Natural killer cell (primary cell): ENCODE measurements around the gene SERPINA3. TPM values are rescaled to one million over a fixed set of nuclear protein-coding genes. Genes with fewer than 3 reads are reported as not detected.
"Not testable (repeated sequence)": the region's sequence is repeated elsewhere in the genome, so short reads cannot be mapped to it uniquely, and the experiment has no call there.

ENCODE experiments used
- ATAC-seq, 3 donors: fragments of 150-1000 bp in 2 of 3; fragments of 200-7000 bp in 1 of 3; cut with Tn5 transposase; 1 replicate in 1 of 3; 2 replicates in 2 of 3; pipeline ENCODE4 v1.10.0; 2021; ENCODE audit warnings: mild to moderate bottlenecking in 2 of 3, moderate library complexity in 2 of 3
- DNase-seq, 2 donors: peaks; one replicate each; pipeline versions ENCODE4 v3.0.0 to v3.0.0-alpha.2; 2013 to 2021; ENCODE audit warnings: mixed read lengths in 1 of 2
- H3K27ac ChIP-seq: one replicate; pipeline ENCODE4 v1.5.1; 2013; ENCODE audit warnings: mild to moderate bottlenecking, low read length
- H3K27me3 ChIP-seq: one replicate; pipeline ENCODE4 v1.6.1; 2013; ENCODE audit warnings: low read length; ENCODE audit not compliant: control insufficient read depth, insufficient read depth
- H3K36me3 ChIP-seq: one replicate; pipeline ENCODE4 v1.6.1; 2013; ENCODE audit warnings: low read length; ENCODE audit not compliant: control insufficient read depth, insufficient read depth
- H3K4me1 ChIP-seq: one replicate; pipeline ENCODE4 v1.6.1; 2013; ENCODE audit warnings: low read length; ENCODE audit not compliant: control insufficient read depth, insufficient read depth
- H3K4me3 ChIP-seq: one replicate; pipeline ENCODE4 v1.5.1; 2013; ENCODE audit warnings: low read length
- H3K9me3 ChIP-seq: one replicate; pipeline ENCODE4 v1.6.1; 2013; ENCODE audit warnings: low read length; ENCODE audit not compliant: control insufficient read depth, insufficient read depth
- H3K27ac Mint-ChIP-seq, 2 donors: one replicate each; pipeline ENCODE4 v1.8.0; 2022; ENCODE audit warnings: mild to moderate bottlenecking in 2 of 2, mixed read lengths in 2 of 2, moderate library complexity in 1 of 2
- H3K27me3 Mint-ChIP-seq, 2 donors: one replicate each; pipeline ENCODE4 v1.8.0; 2022; ENCODE audit warnings: low read depth in 2 of 2, mixed read lengths in 2 of 2
- H3K36me3 Mint-ChIP-seq: one replicate; pipeline ENCODE4 v1.8.0; 2022; ENCODE audit warnings: mixed read lengths
- H3K4me1 Mint-ChIP-seq, 2 donors: one replicate each; pipeline ENCODE4 v1.8.0; 2022; ENCODE audit warnings: mixed read lengths in 2 of 2
- H3K4me3 Mint-ChIP-seq: one replicate; pipeline ENCODE4 v1.8.0; 2022; ENCODE audit warnings: mild to moderate bottlenecking, moderate library complexity, mixed read lengths
- H3K9me3 Mint-ChIP-seq, 2 donors: one replicate each; pipeline ENCODE4 v1.8.0; 2022; ENCODE audit warnings: mixed read lengths in 2 of 2
- CTCF ChIP-seq: fragments of 200-600 bp; IDR thresholded peaks from one replicate; pipeline ENCODE4 v1.8.0; 2022; ENCODE audit warnings: antibody characterized with exemption
- WGBS: methylation state at CpG from one replicate; pipeline ENCODE4 v1.1.7; 2013; ENCODE audit warnings: missing lambda C conversion rate; ENCODE audit not compliant: insufficient coverage; 5-methylcytosine and 5-hydroxymethylcytosine counted together
- intact Hi-C: fragments of 100-400 bp; cut with micrococcal nuclease; formaldehyde crosslinking; loops from one replicate; pipeline ENCODE4 v1.14.2; 2022
- total RNA-seq, 4 donors: library from RNA; stranded (reverse); fragments of 120-200 nt in 1 of 4; gene quantifications; one replicate each; pipeline versions ENCODE4 v1.2.3 to v1.2.4, GENCODE V29; 2013 to 2022

SERPINA3 gene
- total RNA-seq, 3 donors from 2014 or later (not counting 1 experiment from before 2014, with no cell fraction given), result not detected

- Mint-ChIP-seq H3K27me3 (peaks cover 5 to 19% of the 10 kb centered on the region in 2 donors), H3K4me3 (no peak overlapping the region), H3K27ac (no peak overlapping the region), H3K36me3 (no peaks in the 10 kb centered on the region), H3K4me1 (no peaks in the 10 kb centered on the region), H3K9me3 (no peaks in the 10 kb centered on the region)
- no peaks in the 10 kb centered on the region for H3K36me3 ChIP-seq
- DNase-seq, result no peak
- WGBS, result no CpG with 5 or more reads among the region's 1 CpG
- no peak for TF ChIP-seq CTCF
- intact Hi-C loops, result no loop called here
- ATAC-seq, result no peak
- no peaks in the 10 kb centered on the region for H3K9me3 ChIP-seq
- no peak overlapping the region for H3K4me3 ChIP-seq
- H3K27me3 ChIP-seq, result no peaks in the 10 kb centered on the region
- H3K4me1 ChIP-seq, result no peaks in the 10 kb centered on the region
- no peak overlapping the region for H3K27ac ChIP-seq
Observed at GRCh38 chr14:94635154-94635553, 23.0 kb downstream of the SERPINA3 start.

- no peaks in the 10 kb centered on the region for H3K9me3 Mint-ChIP-seq
- H3K4me3 Mint-ChIP-seq, result no peak overlapping the region
- no peak for TF ChIP-seq CTCF
- Histone ChIP-seq H3K9me3 (no peaks in the 10 kb centered on the region), H3K27me3 (no peaks in the 10 kb centered on the region), H3K4me1 (no peaks in the 10 kb centered on the region), H3K36me3 (no peaks in the 10 kb centered on the region), H3K27ac (no peak overlapping the region), H3K4me3 (no peak overlapping the region)
- peaks cover 1% of the 10 kb centered on the region in 2 donors for H3K27me3 Mint-ChIP-seq
- 81% methylated on average over 2 of the region's 2 CpGs for WGBS
- no peak for DNase-seq
- intact Hi-C loops, result no loop called here
- ATAC-seq, result no peak
- H3K36me3 Mint-ChIP-seq, result no peaks in the 10 kb centered on the region
- H3K4me1 Mint-ChIP-seq, result no peaks in the 10 kb centered on the region
- H3K27ac Mint-ChIP-seq, result no peak overlapping the region
Observed at GRCh38 chr14:94636744-94637412, 24.7 kb downstream of the SERPINA3 start.

- H3K27ac ChIP-seq, intact Hi-C loops, H3K4me3 Mint-ChIP-seq, H3K4me1 ChIP-seq, H3K9me3 Mint-ChIP-seq, H3K27ac Mint-ChIP-seq, H3K27me3 Mint-ChIP-seq, ATAC-seq, H3K36me3 ChIP-seq, H3K27me3 ChIP-seq, H3K9me3 ChIP-seq, DNase-seq, H3K4me1 Mint-ChIP-seq, H3K4me3 ChIP-seq, H3K36me3 Mint-ChIP-seq: not testable (repeated sequence)
- 91% methylated on average over 8 of the region's 8 CpGs for WGBS
Observed at GRCh38 chr14:94637814-94638213, 25.6 kb downstream of the SERPINA3 start.

- no peaks in the 10 kb centered on the region for H3K4me1 ChIP-seq
- H3K4me1 Mint-ChIP-seq, result no peaks in the 10 kb centered on the region
- no peaks in the 10 kb centered on the region for H3K9me3 ChIP-seq
- H3K27me3 ChIP-seq, result no peaks in the 10 kb centered on the region
- no peaks in the 10 kb centered on the region for H3K36me3 Mint-ChIP-seq
- no peak for ATAC-seq
- intact Hi-C loops, result no loop called here
- no peaks in the 10 kb centered on the region for H3K9me3 Mint-ChIP-seq
- no peak overlapping the region for H3K27ac ChIP-seq
- no peaks in the 10 kb centered on the region for H3K27me3 Mint-ChIP-seq
- DNase-seq, result no peak
- no peak overlapping the region for H3K4me3 Mint-ChIP-seq
- WGBS, result 94% methylated on average over 2 of the region's 2 CpGs
- no peaks in the 10 kb centered on the region for H3K36me3 ChIP-seq
- no peak overlapping the region for H3K4me3 ChIP-seq
- TF ChIP-seq CTCF, result no peak
- H3K27ac Mint-ChIP-seq, result no peak overlapping the region
Observed at GRCh38 chr14:94638339-94638738, 26.1 kb downstream of the SERPINA3 start.
